K562 (cell line): Measurements from ENCODE around the gene USP24. TPM values are rescaled to one million over a fixed set of nuclear protein-coding genes. Genes with fewer than 3 reads are reported as not detected.

Experiments
- ARID2 ChIP-seq: fragments of 450-650 bp; IDR thresholded peaks from 2 replicates; pipeline ENCODE4 v1.6.1; 2017; ENCODE audit warnings: antibody characterized with exemption, mild to moderate bottlenecking
- ATF7 ChIP-seq: fragments of 450-650 bp; IDR thresholded peaks from 2 replicates; pipeline ENCODE4 v1.7.1; 2014; ENCODE audit warnings: mild to moderate bottlenecking, moderate library complexity
- CC2D1A ChIP-seq: fragments of 450-650 bp; IDR thresholded peaks from 2 replicates; pipeline ENCODE4 v1.6.1; 2017; ENCODE audit warnings: mild to moderate bottlenecking
- CREBBP ChIP-seq: IDR thresholded peaks from one replicate; pipeline ENCODE4 v1.6.1; 2012; ENCODE audit warnings: low read depth, mild to moderate bottlenecking, control low read depth, inconsistent platforms, low read length
- CXXC5 ChIP-seq: fragments of 250-450 bp; sonication (Bioruptor Pico); IDR thresholded peaks from 2 replicates; pipeline ENCODE4 v1.8.0; 2022; ENCODE audit warnings: inconsistent platforms, mild to moderate bottlenecking, moderate library complexity
- ESRRA ChIP-seq: fragments of 450-650 bp; IDR thresholded peaks from 2 replicates; pipeline ENCODE4 v1.6.1; 2014; ENCODE audit warnings: low read depth, mild to moderate bottlenecking, moderate library complexity, borderline replicate concordance
- FOXK2 ChIP-seq, 2 experiments: fragments of 450-650 bp; IDR thresholded peaks in 1 of 2; conservative IDR thresholded peaks in 1 of 2; 2 replicates each; pipeline ENCODE4 v1.6.1; 2016; ENCODE audit warnings: low read depth in 2 of 2, mild to moderate bottlenecking in 1 of 2
- NCOA4 ChIP-seq: fragments of 450-650 bp; IDR thresholded peaks from 2 replicates; pipeline ENCODE4 v1.6.1; 2018; ENCODE audit warnings: mild to moderate bottlenecking; ENCODE audit not compliant: partially characterized antibody
- NRF1 ChIP-seq, 2 experiments: fragments of 450-650 bp; IDR thresholded peaks in 1 of 2; conservative IDR thresholded peaks in 1 of 2; 2 replicates each; pipeline ENCODE4 v1.6.1; 2014; ENCODE audit warnings: mild to moderate bottlenecking in 2 of 2
- RAD21 ChIP-seq, 2 experiments: fragments of 250-450 bp in 1 of 2; fragments of 450-650 bp in 1 of 2; sonication (Bioruptor Pico) in 1 of 2; formaldehyde crosslinking in 1 of 2; IDR thresholded peaks in 1 of 2; conservative IDR thresholded peaks in 1 of 2; 2 replicates each; pipeline versions ENCODE4 v1.4.0 to v1.8.0; 2020 to 2022; ENCODE audit warnings: mild to moderate bottlenecking in 2 of 2, moderate library complexity in 1 of 2
- RBM39 ChIP-seq: fragments of 200-400 bp; formaldehyde crosslinking; optimal IDR thresholded peaks from 2 replicates; pipeline ENCODE3; 2018; ENCODE audit warnings: low read depth, low read length
- SMAD4 ChIP-seq: fragments of 250-450 bp; sonication (Bioruptor Pico); conservative IDR thresholded peaks from 2 replicates; pipeline ENCODE4 v1.8.0; 2021; ENCODE audit warnings: inconsistent platforms, mild to moderate bottlenecking, moderate library complexity
- SMC3 ChIP-seq: conservative IDR thresholded peaks from 2 replicates; pipeline ENCODE4 v1.6.1; 2011; ENCODE audit warnings: low read depth, low read length, improper control_type of control experiment; ENCODE audit not compliant: insufficient read depth
- TCF3 ChIP-seq: sonication (generic); formaldehyde crosslinking; IDR thresholded peaks from 2 replicates; pipeline ENCODE4 v1.4.0; 2020; ENCODE audit warnings: mild to moderate bottlenecking, missing genetic modification reagents
- TEAD4 ChIP-seq, 2 experiments: sonication (generic) in 1 of 2; formaldehyde crosslinking in 1 of 2; IDR thresholded peaks; 2 replicates each; pipeline versions ENCODE4 v1.6.1 to v1.8.0; 2012 to 2022; ENCODE audit warnings: borderline replicate concordance in 1 of 2, inconsistent platforms in 1 of 2, low read length in 1 of 2, mild to moderate bottlenecking in 1 of 2, missing genetic modification reagents in 1 of 2
- ZKSCAN3 ChIP-seq: fragments of 250-450 bp; sonication (Bioruptor Pico); IDR thresholded peaks from 2 replicates; pipeline ENCODE4 v1.4.0; 2020
- ZNF12 ChIP-seq: sonication (generic); formaldehyde crosslinking; IDR thresholded peaks from 2 replicates; pipeline ENCODE4 v1.4.0; 2020; ENCODE audit warnings: mild to moderate bottlenecking, missing genetic modification reagents
- ZNF24 ChIP-seq: fragments of 450-650 bp; IDR thresholded peaks from 2 replicates; pipeline ENCODE4 v1.6.1; 2016
- polyA plus RNA-seq, 8 experiments: library from polyadenylated mRNA; depleted of rRNA in 4 of 8; stranded (reverse) in 5 of 8; unstranded in 3 of 8; fragments of >200 nt; fragmentation: Nextera tagmentation in 2 of 8; fragmentation: Illumina TruSeq in 1 of 8; extraction: Ambion mirVana in 2 of 8; extraction: Trizol in 1 of 8; gene quantifications; 2 replicates each; pipeline versions ENCODE4 v1.2.1 to v1.2.3, GENCODE V29; 2011 to 2014; ENCODE audit warnings: inconsistent platforms in 1 of 8, missing spikeins in 1 of 8
- total RNA-seq, 7 experiments: library from RNA; depleted of rRNA in 6 of 7; stranded (reverse); fragments of >200 nt in 6 of 7; fragmentation: Illumina TruSeq in 2 of 7; extraction: Trizol in 2 of 7; gene quantifications; 2 replicates each; pipeline versions ENCODE4 v1.2.1 to v1.2.3, GENCODE V29; 2011 to 2021; ENCODE audit warnings: low replicate concordance in 1 of 7
- TF ChIP-seq, protein P1 (sequence below): IDR thresholded peaks from 3 replicates; pipeline ENCODE4 v1.6.1; 2011; ENCODE audit warnings: borderline replicate concordance, mild to moderate bottlenecking, moderate library complexity; ENCODE audit not compliant: insufficient read length; ENCODE audit errors: extremely low read depth
- TF ChIP-seq, protein P2 (sequence below): fragments of 250-450 bp; sonication (Bioruptor Pico); IDR thresholded peaks from 2 replicates; pipeline ENCODE4 v1.4.0; 2020; ENCODE audit warnings: mild to moderate bottlenecking, moderate library complexity
- TF ChIP-seq, protein P3 (sequence below): fragments of 450-650 bp; formaldehyde crosslinking; IDR thresholded peaks from 2 replicates; pipeline ENCODE4 v1.4.0; 2020; ENCODE audit warnings: mild to moderate bottlenecking, moderate library complexity

Gene USP24
- total and polyA plus RNA-seq, 9 of the 15 experiments (the other 6 are each of a cell fraction or from before 2014, with no cell fraction given): 7.7 to 62.6 (median 36.8) TPM

DNA sequence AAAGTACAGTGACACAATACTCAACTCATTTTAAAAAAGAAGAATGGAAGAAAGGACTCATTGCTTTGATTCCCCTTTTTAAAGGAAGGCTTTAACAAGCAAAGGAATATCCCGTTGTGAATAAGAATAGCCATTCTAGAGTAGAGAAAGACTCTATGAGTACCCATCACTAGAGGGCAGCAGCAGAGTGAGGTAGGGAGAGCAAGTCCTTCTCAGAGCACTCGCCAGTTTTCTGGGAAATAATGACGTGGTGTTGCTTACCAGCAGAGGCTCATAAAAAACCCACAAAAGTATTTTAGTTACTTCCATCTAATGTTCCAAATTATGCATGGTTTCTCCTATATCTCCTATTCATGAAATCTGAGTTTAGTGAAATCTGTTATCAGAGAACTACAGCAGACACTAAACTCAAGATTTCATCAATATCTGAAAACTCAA lies 74.6 kb downstream of the USP24 start (continued):
- TF ChIP-seq, protein P1, sequence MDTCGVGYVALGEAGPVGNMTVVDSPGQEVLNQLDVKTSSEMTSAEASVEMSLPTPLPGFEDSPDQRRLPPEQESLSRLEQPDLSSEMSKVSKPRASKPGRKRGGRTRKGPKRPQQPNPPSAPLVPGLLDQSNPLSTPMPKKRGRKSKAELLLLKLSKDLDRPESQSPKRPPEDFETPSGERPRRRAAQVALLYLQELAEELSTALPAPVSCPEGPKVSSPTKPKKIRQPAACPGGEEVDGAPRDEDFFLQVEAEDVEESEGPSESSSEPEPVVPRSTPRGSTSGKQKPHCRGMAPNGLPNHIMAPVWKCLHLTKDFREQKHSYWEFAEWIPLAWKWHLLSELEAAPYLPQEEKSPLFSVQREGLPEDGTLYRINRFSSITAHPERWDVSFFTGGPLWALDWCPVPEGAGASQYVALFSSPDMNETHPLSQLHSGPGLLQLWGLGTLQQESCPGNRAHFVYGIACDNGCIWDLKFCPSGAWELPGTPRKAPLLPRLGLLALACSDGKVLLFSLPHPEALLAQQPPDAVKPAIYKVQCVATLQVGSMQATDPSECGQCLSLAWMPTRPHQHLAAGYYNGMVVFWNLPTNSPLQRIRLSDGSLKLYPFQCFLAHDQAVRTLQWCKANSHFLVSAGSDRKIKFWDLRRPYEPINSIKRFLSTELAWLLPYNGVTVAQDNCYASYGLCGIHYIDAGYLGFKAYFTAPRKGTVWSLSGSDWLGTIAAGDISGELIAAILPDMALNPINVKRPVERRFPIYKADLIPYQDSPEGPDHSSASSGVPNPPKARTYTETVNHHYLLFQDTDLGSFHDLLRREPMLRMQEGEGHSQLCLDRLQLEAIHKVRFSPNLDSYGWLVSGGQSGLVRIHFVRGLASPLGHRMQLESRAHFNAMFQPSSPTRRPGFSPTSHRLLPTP: no peak
- TF ChIP-seq TEAD4 (IDR thresholded peaks at IDR 0.05; ENCODE audit: low read length) (peak; percentile 6; the same call in 1 of the 2 replicates), TEAD4 (CRISPR knock-in tag; IDR thresholded peaks at IDR 0.05; ENCODE audit: borderline replicate concordance) (no peak), TCF3 (peak; percentile 15; the same call in 1 of the 2 replicates), ZNF24 (0 out of 2 replicates have a peak, but pooled peaks have one; percentile 9), CXXC5 (CRISPR knock-in tag) (peak; percentile 45; the same call in 1 of the 2 replicates), ESRRA (peak; percentile 12; the same call in 1 of the 2 replicates), NCOA4 (no peak), ATF7 (peak; percentile 93), RAD21 (CRISPR knock-in tag; conservative IDR thresholded peaks at IDR 0.05 in 1 of 2, IDR thresholded peaks at IDR 0.05 in 1 of 2) (peak; percentile 92 to 98), ZNF12 (CRISPR knock-in tag) (no peak), NRF1 (conservative IDR thresholded peaks at IDR 0.05 in 1 of 2, IDR thresholded peaks at IDR 0.05 in 1 of 2) (no peak), ZKSCAN3 (CRISPR knock-in tag) (no peak), SMC3 (peak; percentile 85), ARID2 (peak; percentile 61; the same call in 1 of the 2 replicates), SMAD4 (CRISPR knock-in tag) (0 out of 2 replicates have a peak, but pooled peaks have one; percentile 41), RBM39 (no peak), CC2D1A (0 out of 2 replicates have a peak, but pooled peaks have one; percentile 43), CREBBP (no peak), FOXK2 (conservative IDR thresholded peaks at IDR 0.05 in 1 of 2, IDR thresholded peaks at IDR 0.05 in 1 of 2; ENCODE audit: low read depth in 2 of 2) (peak in 1 of 2 experiments; percentile 41; a peak in 2 of 4 replicates)
- TF ChIP-seq, protein P2, sequence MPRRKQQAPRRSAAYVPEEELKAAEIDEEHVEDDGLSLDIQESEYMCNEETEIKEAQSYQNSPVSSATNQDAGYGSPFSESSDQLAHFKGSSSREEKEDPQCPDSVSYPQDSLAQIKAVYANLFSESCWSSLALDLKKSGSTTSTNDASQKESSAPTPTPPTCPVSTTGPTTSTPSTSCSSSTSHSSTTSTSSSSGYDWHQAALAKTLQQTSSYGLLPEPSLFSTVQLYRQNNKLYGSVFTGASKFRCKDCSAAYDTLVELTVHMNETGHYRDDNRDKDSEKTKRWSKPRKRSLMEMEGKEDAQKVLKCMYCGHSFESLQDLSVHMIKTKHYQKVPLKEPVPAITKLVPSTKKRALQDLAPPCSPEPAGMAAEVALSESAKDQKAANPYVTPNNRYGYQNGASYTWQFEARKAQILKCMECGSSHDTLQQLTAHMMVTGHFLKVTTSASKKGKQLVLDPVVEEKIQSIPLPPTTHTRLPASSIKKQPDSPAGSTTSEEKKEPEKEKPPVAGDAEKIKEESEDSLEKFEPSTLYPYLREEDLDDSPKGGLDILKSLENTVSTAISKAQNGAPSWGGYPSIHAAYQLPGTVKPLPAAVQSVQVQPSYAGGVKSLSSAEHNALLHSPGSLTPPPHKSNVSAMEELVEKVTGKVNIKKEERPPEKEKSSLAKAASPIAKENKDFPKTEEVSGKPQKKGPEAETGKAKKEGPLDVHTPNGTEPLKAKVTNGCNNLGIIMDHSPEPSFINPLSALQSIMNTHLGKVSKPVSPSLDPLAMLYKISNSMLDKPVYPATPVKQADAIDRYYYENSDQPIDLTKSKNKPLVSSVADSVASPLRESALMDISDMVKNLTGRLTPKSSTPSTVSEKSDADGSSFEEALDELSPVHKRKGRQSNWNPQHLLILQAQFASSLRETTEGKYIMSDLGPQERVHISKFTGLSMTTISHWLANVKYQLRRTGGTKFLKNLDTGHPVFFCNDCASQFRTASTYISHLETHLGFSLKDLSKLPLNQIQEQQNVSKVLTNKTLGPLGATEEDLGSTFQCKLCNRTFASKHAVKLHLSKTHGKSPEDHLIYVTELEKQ (CRISPR knock-in tag): no peak
- TF ChIP-seq, protein P3, sequence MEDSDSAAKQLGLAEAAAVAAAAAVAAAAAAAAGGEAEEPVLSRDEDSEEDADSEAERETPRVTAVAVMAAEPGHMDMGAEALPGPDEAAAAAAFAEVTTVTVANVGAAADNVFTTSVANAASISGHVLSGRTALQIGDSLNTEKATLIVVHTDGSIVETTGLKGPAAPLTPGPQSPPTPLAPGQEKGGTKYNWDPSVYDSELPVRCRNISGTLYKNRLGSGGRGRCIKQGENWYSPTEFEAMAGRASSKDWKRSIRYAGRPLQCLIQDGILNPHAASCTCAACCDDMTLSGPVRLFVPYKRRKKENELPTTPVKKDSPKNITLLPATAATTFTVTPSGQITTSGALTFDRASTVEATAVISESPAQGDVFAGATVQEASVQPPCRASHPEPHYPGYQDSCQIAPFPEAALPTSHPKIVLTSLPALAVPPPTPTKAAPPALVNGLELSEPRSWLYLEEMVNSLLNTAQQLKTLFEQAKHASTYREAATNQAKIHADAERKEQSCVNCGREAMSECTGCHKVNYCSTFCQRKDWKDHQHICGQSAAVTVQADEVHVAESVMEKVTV (CRISPR knock-in tag): peak; percentile 87
